Right ventricle myocardium superior (tissue), 1 donor: Measurements from ENCODE around the gene CFAP107. TPM values are rescaled to one million over a fixed set of nuclear protein-coding genes. Genes with fewer than 3 reads are reported as not detected.

Experiments used
- ATAC-seq: fragments of 200-7000 bp; cut with Tn5 transposase; one replicate; pipeline ENCODE4 v1.9.1; 2020; ENCODE audit warnings: mild to moderate bottlenecking; ENCODE audit not compliant: poor library complexity
- DNase-seq: peaks from one replicate; pipeline ENCODE4 v3.0.0-alpha.2; 2020
- intact Hi-C: fragments of 100-400 bp; cut with DNase I; formaldehyde crosslinking; loops from one replicate; pipeline ENCODE4 v1.11.2; 2022
- total RNA-seq: library from RNA; stranded (reverse); fragmentation: NEBNext Ultra II Directional; extraction: Animal tissue kit (Norgen Biotek cat#: 25700); gene quantifications from one replicate; pipeline ENCODE4 v1.2.1, GENCODE V29; 2021
- donor health status: DM: no; HTN: yes; CAD: no; lungs with severe emphysema.

Gene CFAP107
- total RNA-seq, 1 donor from 2014 or later = not detected

- intact Hi-C loops = no loop called here
- ATAC-seq = no peak
- no peak for DNase-seq
Observed at GRCh38 chr1:12734651-12735050, 11.3 kb upstream of the CFAP107 start.

GRCh38 chr1:12738934-12739333 lies 7.1 kb upstream of the CFAP107 start:
- ATAC-seq (no peak), DNase-seq (no peak)
- intact Hi-C loops = no loop called here

- intact Hi-C loops = no loop called here
- no peak for DNase-seq
- ATAC-seq = no peak
Observed at GRCh38 chr1:12739613-12740012, 6.4 kb upstream of the CFAP107 start.

- no peak for ATAC-seq
- intact Hi-C loops = no loop called here
Observed at GRCh38 chr1:12741946-12742345, 4.1 kb upstream of the CFAP107 start.

GRCh38 chr1:12745126-12745991 lies 641 bp upstream of the CFAP107 start:
- ATAC-seq (no peak), DNase-seq (no peak)
- intact Hi-C loops = no loop called here

More at GRCh38 chr1:12741946-12742345, 4.1 kb upstream of the CFAP107 start:
- no peak for DNase-seq

- ATAC-seq (no peak), DNase-seq (no peak)
- intact Hi-C loops = no loop called here
Observed at GRCh38 chr1:12748778-12749355, 2.9 kb downstream of the CFAP107 start.

GRCh38 chr1:12754738-12755137 lies 8.7 kb downstream of the CFAP107 start:
- DNase-seq (no peak), ATAC-seq (no peak)
- intact Hi-C loops = no loop called here

GRCh38 chr1:12756273-12756672 lies 10.3 kb downstream of the CFAP107 start:
- no peak for ATAC-seq

GRCh38 chr1:12756768-12757413 lies 10.9 kb downstream of the CFAP107 start:
- intact Hi-C loops = no loop called here
- ATAC-seq (no peak), DNase-seq (no peak)

More at GRCh38 chr1:12756273-12756672, 10.3 kb downstream of the CFAP107 start:
- no peak for DNase-seq
- intact Hi-C loops = no loop called here

- intact Hi-C loops = no loop called here
- no peak for DNase-seq
- no peak for ATAC-seq
Observed at GRCh38 chr1:12757836-12758235, 11.8 kb downstream of the CFAP107 start.

GRCh38 chr1:12760256-12760795 lies 14.3 kb downstream of the CFAP107 start:
- intact Hi-C loops = no loop called here
- no peak for ATAC-seq
- no peak for DNase-seq

- intact Hi-C loops = no loop called here
- no peak for DNase-seq
- no peak for ATAC-seq
Observed at GRCh38 chr1:12761781-12762180, 15.8 kb downstream of the CFAP107 start.

- DNase-seq = no peak
- no peak for ATAC-seq
- intact Hi-C loops = no loop called here
Observed at GRCh38 chr1:12762766-12763165, 16.8 kb downstream of the CFAP107 start.

- DNase-seq = no peak
- no peak for ATAC-seq
- intact Hi-C loops = no loop called here
Observed at GRCh38 chr1:12763479-12763878, 17.5 kb downstream of the CFAP107 start.

GRCh38 chr1:12764016-12764415 lies 18.0 kb downstream of the CFAP107 start:
- ATAC-seq = no peak
- intact Hi-C loops = no loop called here

GRCh38 chr1:12769031-12769430 lies 23.0 kb downstream of the CFAP107 start:
- no peak for DNase-seq
- no peak for ATAC-seq
- intact Hi-C loops = no loop called here

More at GRCh38 chr1:12764016-12764415, 18.0 kb downstream of the CFAP107 start:
- DNase-seq = no peak

GRCh38 chr1:12769976-12770505 lies 24.0 kb downstream of the CFAP107 start:
- intact Hi-C loops = no loop called here
- DNase-seq (no peak), ATAC-seq (no peak)

GRCh38 chr1:12770620-12771019 lies 24.6 kb downstream of the CFAP107 start:
- intact Hi-C loops = no loop called here
- no peak for ATAC-seq
- no peak for DNase-seq

- intact Hi-C loops = no loop called here
- no peak for DNase-seq
- ATAC-seq = no peak
Observed at GRCh38 chr1:12771186-12771585, 25.2 kb downstream of the CFAP107 start.
